Glutamatergic neuron (in vitro differentiated cells): ENCODE measurements around the gene ID2. TPM values are rescaled to one million over a fixed set of nuclear protein-coding genes. Genes with fewer than 3 reads are reported as not detected.

Experiments used
- DNase-seq: peaks from one replicate; pipeline ENCODE4 v3.0.0; 2022
- H3K27ac Mint-ChIP-seq: one replicate; pipeline ENCODE4 v1.8.0; 2020; ENCODE audit warnings: mild to moderate bottlenecking, mixed read lengths, inconsistent platforms; ENCODE audit not compliant: unreplicated experiment
- H3K27me3 Mint-ChIP-seq: one replicate; pipeline ENCODE4 v1.8.0; 2020; ENCODE audit warnings: mild to moderate bottlenecking, moderate library complexity, mixed read lengths, inconsistent platforms; ENCODE audit not compliant: unreplicated experiment
- H3K36me3 Mint-ChIP-seq: one replicate; pipeline ENCODE4 v1.8.0; 2020; ENCODE audit warnings: mild to moderate bottlenecking, mixed read lengths, inconsistent platforms; ENCODE audit not compliant: unreplicated experiment
- H3K4me1 Mint-ChIP-seq: one replicate; pipeline ENCODE4 v1.8.0; 2020; ENCODE audit warnings: mild to moderate bottlenecking, low read depth, mixed read lengths, inconsistent platforms; ENCODE audit not compliant: unreplicated experiment
- H3K4me3 Mint-ChIP-seq: one replicate; pipeline ENCODE4 v1.8.0; 2020; ENCODE audit warnings: mild to moderate bottlenecking, mixed read lengths, inconsistent platforms; ENCODE audit not compliant: unreplicated experiment
- H3K9me3 Mint-ChIP-seq: one replicate; pipeline ENCODE4 v1.8.0; 2020; ENCODE audit warnings: mild to moderate bottlenecking, moderate library complexity, mixed read lengths, inconsistent platforms; ENCODE audit not compliant: unreplicated experiment
- total RNA-seq: library from RNA; stranded (reverse); fragmentation: NEBNext Ultra II Directional; extraction: Animal tissue kit (Norgen Biotek cat#: 25700); gene quantifications from one replicate; pipeline ENCODE4 v1.2.1, GENCODE V29; 2021; ENCODE audit not compliant: unreplicated experiment
- TF ChIP-seq, protein P1 (sequence below): fragments of 200-600 bp; sonication (generic); IDR thresholded peaks from one replicate; pipeline ENCODE4 v1.5.0; 2021; ENCODE audit not compliant: partially characterized antibody, unreplicated experiment

Gene ID2
- total RNA-seq, 1 donor from 2014 or later: 13.2 TPM

GRCh38 chr2:8693157-8693821, 11.4 kb downstream of the ID2 start:
- Mint-ChIP-seq H3K4me1 (no peaks in the 10 kb centered on the region), H3K4me3 (no peak overlapping the region), H3K27me3 (no peaks in the 10 kb centered on the region), H3K27ac (no peak overlapping the region), H3K9me3 (peaks cover 4% of the 10 kb centered on the region), H3K36me3 (no peaks in the 10 kb centered on the region)
- TF ChIP-seq, protein P1, sequence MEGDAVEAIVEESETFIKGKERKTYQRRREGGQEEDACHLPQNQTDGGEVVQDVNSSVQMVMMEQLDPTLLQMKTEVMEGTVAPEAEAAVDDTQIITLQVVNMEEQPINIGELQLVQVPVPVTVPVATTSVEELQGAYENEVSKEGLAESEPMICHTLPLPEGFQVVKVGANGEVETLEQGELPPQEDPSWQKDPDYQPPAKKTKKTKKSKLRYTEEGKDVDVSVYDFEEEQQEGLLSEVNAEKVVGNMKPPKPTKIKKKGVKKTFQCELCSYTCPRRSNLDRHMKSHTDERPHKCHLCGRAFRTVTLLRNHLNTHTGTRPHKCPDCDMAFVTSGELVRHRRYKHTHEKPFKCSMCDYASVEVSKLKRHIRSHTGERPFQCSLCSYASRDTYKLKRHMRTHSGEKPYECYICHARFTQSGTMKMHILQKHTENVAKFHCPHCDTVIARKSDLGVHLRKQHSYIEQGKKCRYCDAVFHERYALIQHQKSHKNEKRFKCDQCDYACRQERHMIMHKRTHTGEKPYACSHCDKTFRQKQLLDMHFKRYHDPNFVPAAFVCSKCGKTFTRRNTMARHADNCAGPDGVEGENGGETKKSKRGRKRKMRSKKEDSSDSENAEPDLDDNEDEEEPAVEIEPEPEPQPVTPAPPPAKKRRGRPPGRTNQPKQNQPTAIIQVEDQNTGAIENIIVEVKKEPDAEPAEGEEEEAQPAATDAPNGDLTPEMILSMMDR: peak; percentile 73
- DNase-seq: peak; percentile 79

GRCh38 chr2:8694737-8695136, 12.9 kb downstream of the ID2 start:
- Mint-ChIP-seq H3K27me3 (no peaks in the 10 kb centered on the region), H3K27ac (no peak overlapping the region), H3K9me3 (peaks cover 4% of the 10 kb centered on the region), H3K36me3 (peaks cover 5% of the 10 kb centered on the region), H3K4me1 (no peaks in the 10 kb centered on the region), H3K4me3 (no peak overlapping the region)
- TF ChIP-seq, protein P1: no peak
- no peak for DNase-seq

DNA sequence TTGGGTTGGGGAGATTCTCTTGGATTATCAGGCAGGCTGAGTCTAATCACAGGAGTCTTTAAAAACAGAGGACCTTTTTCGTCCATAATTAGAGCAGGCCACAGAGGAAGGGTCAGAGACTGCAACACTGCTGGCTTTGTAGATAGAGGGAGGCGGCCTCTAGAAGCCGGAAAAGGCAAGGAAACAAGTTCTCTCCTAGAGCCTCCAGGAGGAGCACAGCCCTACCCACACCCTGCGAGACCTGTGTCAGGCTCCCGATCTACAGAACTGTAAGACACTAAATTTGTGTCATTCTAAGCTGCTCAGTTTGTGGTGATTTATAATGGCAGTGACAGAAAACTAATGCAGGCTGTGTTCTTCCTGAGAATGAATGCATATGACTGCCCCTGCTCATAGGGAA, 15.3 kb downstream of the ID2 start:
- H3K4me1 Mint-ChIP-seq: no peaks in the 10 kb centered on the region

DNA sequence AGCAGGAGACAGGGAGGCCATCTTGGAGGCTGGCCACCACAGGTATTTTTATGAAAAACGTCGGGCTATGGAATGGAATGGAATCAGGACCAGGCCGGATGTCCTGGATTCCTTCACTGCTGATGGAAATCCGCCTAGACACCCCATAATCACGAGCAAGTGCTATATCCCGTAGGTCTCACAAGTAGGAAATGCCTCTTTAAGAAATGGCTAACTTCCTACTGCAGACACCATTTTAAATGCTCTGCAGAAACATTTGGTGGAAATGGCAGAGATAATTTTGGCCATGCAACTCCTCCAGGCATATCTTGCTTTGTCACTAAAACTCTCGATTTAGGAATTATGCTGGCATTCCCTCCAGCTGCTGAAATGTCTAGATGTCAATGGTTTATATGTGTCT, 18.0 kb downstream of the ID2 start:
- peaks cover 5% of the 10 kb centered on the region for H3K36me3 Mint-ChIP-seq
- peaks cover 4% of the 10 kb centered on the region for H3K9me3 Mint-ChIP-seq
- H3K27ac Mint-ChIP-seq: no peak overlapping the region
- no peak overlapping the region for H3K4me3 Mint-ChIP-seq
- peaks cover 3% of the 10 kb centered on the region for H3K27me3 Mint-ChIP-seq
- no peak for DNase-seq
- TF ChIP-seq, protein P1: no peak
- H3K4me1 Mint-ChIP-seq: no peaks in the 10 kb centered on the region

More for the DNA sequence above, 15.3 kb downstream of the ID2 start:
- Mint-ChIP-seq H3K9me3 (peaks cover 4% of the 10 kb centered on the region), H3K27me3 (peaks cover under 1% of the 10 kb centered on the region), H3K4me3 (no peak overlapping the region), H3K36me3 (peaks cover 5% of the 10 kb centered on the region), H3K27ac (no peak overlapping the region)
- TF ChIP-seq, protein P1: no peak
- DNase-seq: no peak

- Mint-ChIP-seq H3K4me3 (no peak overlapping the region), H3K36me3 (peaks cover 5% of the 10 kb centered on the region), H3K27ac (no peak overlapping the region), H3K4me1 (no peaks in the 10 kb centered on the region), H3K9me3 (peaks cover 4% of the 10 kb centered on the region), H3K27me3 (peaks cover 3% of the 10 kb centered on the region)
- TF ChIP-seq, protein P1: no peak
- no peak for DNase-seq
Measured at GRCh38 chr2:8701681-8702379, 20.0 kb downstream of the ID2 start.
